HG02763 (cell line): ENCODE measurements around the gene GPHN.

ENCODE experiments used
- ATAC-seq: cut with Tn5 transposase; IDR thresholded peaks from one replicate; pipeline ENCODE4 v1.9.1; 2021; ENCODE audit warnings: mild to moderate bottlenecking, moderate library complexity; ENCODE audit not compliant: unreplicated experiment

GPHN gene

DNA sequence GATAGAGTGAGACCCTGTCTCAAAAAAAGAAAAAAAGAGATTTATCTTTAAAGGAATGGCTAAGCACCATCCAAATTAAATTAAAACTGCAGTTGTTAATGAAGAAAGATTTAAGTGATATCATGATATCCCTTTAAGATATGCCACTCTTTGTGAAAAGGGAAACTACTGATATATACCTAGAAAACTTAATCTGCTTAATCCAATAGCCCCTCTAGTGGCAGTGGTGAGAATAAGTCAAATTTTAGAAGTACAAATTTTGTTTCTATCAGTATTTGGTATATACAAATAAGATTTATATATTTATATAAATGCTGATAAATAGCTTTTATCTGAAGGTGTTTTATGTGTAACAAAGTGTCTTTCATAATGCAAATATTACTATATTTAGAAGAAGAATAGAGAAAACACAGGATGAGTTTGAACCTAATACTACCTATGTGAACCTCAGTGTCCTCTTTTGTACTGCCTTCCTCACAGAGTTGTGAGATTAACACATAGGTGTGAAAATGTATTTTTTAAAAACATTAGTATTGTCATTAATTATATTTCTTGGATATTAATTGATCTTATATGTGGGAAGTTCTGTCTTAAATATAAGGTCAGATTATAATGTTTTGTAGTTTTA is 629.9 kb downstream of the GPHN start:
- ATAC-seq, result no peak

DNA sequence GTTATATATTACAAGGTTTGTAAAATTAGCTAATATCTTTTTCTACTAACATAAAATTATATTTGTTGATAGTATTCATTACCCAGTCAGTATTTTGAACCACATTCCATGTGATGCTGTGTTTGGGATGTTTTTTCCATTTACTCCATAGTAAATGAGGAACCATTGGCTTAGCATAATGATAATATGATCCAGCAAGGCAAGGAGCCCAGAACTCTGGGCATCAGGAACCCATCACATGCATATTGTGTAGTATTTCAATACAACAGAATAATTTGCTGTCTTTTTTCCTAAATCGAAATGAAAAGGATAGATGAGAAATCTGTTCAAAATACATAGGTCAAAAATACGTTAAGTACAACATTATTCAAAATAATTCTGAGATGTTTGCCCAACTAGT is 632.6 kb downstream of the GPHN start:
- no peak for ATAC-seq

DNA sequence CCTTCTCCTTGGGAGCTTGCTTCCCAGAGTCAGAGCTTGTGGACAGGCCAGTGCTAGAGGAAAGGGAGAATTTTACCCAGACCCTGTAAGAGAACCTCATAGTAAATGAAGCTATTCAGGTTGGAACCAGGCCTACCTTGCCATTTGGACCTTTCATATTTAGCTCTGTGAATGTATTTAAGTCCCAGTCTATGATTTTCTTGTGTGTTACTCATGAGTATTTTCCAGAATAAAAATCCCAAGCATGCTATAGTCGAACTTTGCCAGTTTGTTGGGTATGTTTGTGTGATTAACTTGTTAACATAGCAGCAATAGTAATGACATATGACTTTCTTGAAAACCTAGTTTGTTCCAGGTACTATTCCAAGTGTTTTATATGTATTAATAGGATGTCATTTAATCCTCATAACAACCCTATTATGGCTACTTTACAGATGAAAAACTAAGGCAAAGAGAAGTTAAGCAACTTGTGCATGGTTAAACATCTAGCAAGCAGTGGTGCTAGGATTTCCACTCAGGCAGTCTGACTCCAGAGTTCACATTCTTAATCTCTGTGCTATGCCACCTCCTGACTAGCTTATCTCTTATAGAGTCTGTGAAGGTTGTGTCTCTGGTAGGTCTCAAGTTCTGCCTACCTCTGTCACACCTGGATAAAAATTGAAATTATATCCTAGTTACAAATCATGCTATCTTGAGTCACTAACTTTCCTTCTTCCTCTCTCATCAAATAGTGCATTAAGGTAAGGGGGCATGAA is 633.4 kb downstream of the GPHN start:
- no peak for ATAC-seq

DNA sequence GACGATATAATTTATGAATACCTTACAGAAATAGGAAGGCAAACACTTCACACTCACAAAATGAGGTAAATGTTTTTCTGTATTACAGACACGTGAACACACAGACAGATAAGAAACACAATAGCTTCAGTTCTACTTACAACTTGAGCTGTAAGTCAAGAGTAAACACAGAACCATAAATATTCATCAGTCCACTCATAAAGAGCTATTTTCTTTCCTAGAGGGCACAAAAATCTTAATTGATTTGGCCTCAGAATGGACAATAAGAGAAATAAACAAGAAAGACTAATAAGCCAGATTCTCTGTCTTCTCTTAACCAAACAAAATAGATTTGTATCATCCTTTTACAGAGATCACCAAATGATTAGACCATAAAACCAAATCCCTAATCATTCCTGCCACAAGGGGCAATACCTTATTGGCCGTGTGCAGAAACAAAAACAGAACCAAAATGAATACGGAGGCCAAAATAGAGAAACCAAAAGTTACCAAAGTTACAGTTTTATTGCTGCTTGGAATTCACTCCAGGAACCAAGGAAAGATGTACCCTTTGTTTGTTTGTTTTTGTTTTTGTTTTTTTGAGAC is 643.2 kb downstream of the GPHN start:
- no peak for ATAC-seq

DNA sequence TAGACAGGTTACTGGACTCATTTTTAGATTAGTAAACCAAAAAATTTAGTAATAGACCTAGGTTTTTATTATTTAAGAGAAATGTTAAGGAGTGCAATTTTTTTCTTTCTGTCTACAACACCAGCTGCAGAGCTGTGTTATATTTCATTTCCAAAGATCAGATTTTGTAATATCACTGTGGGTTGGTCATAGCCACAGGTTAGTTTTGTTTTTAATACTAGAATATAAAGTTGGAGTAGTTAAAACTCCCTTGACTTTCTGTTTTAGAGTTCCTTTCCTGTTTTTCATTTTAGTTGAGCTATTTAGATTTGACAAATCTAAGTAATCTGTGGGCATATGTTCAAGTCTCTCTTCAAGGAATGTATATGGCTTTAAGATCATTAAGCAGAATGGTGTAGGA is 650.6 kb downstream of the GPHN start:
- ATAC-seq, result no peak

DNA sequence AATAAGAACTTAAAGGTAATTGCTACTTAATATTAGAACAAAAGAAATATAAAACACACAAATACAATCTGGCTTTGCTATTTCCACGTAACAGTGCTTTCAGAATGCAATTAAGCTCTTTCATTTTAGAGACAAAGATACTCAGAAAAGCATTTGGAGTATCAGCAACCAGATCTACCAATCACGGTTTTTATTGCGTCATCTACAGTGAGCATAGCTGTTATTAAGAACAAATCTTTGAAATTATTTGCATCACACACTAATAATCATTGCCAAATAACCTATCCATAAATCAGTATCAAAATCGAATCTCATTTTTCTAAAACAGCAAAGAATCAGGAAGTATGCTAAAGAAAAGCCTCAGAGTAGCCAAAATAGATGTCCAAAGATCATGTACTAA is 654.4 kb downstream of the GPHN start:
- no peak for ATAC-seq

DNA sequence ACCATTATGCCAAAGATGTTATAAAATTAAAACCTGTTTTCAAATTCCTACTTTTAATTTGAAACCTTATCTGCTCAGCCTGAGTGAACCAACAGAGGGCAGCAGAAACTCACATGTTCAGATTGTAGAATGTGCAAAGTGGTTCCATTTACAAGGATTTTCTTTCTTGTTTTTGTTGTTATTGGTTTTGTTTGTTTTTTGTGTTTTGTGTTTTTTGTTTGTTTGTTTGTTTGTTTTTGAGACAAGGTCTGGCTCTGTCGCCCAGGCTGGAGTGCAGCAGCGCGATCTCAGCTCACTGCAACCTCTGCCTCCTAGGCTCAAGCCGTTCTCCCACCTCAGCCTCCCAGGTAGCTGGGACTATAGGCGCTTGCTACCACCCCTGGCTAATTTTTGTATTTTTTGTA is 658.5 kb downstream of the GPHN start:
- ATAC-seq, result no peak

DNA sequence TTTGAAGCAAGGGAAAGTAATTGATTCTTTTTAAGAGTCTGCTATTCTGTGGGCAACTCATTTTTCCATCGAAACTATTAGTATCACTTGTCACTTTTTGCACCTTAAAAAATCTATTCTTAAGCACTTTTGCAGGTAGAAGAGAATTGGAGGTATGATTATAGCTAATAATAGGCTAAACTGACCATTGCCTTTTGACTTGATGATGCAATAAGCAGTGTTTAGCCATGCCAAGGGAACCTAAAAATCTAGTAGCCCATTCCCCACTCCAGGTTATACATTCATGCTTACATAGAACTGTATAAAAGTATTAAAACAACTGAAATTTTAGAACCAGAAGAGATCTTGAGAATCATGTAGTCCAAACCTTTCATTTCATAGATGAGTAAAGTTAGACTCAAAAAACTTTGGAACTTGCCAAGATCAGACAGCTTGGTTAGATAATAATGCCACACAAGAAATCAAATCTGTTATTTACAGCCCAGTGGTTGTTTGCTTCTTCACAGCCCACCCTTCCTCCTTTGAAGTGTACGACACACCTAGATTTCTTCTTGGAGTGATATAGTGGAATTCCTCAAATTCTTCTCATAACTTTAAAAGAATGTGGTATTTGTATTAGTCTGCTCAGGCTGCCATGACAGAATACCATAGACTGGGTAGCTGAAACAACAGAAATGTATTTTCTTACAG is 659.6 kb downstream of the GPHN start:
- no peak for ATAC-seq

DNA sequence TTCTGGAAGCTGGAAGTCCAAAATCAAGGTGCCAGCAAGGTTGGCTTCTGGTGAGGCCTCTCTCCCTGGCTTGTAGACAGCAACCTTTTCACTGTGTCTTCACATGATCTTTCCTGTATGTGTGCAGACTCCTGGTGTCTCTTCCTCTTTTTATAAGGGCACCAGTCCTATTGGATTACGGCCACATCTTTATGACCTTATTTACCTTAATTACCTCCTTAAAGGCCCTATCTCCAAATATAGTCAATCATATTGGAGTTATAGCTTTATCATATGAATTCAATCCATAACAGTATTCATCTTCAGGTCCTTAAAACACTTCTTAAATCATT is 660.1 kb downstream of the GPHN start:
- ATAC-seq, result no peak

DNA sequence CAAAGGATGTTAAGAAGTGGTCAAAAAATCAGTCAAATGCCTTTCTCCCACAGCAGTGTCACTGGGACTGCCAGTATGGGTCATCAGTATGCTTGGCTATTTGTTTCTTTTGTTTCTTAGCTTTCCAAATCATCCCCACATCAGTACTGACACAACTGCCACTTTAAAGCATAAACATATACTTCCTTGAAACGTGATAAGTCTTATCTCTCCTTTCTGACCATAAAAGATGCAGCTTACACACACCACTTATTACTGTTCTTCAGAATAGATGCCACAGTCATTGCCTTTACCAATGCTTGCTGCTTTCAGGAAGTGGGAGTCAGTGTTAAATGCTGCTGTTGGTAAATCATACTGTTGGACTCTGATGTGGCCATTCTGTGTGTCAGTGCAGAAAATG is 662.7 kb downstream of the GPHN start:
- ATAC-seq, result no peak

DNA sequence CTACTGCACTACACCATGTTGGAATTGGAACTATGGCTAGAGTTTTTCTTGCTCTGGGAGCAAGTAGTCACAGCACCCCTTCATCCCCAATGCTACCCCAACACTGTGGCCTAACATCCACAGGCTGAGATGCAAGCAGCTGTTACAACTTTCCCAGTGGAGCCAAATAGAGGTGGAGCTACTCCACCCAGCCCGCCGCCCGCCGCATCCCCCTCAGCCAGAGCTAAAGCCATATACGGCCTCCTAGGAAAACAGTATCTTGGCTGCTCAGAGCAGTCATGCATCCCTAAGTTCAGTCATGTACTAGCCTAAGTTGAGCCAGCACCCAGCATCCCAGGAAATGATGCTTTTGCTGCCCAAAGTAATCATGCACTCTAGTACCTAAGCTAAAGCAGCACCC is 664.1 kb downstream of the GPHN start:
- ATAC-seq, result no peak

DNA sequence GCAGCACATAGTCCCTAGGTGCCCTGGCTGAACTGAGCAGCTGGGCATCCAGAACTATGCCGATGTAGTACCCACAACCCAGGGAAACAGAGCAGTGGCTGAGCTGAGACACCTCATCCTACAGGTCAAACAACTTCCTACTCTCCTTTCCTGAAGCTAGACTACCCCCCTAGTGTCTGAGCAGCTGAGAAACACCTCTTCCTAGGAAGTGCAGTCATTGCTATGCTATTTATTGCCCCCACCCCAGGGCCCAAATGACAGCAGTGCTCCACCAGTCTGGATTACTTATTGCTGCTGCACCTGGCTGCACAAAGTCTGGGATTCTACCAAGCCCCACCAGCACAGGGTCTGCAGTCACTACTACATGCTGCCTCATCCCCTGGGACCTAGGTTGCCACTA is 664.6 kb downstream of the GPHN start:
- no peak for ATAC-seq

DNA sequence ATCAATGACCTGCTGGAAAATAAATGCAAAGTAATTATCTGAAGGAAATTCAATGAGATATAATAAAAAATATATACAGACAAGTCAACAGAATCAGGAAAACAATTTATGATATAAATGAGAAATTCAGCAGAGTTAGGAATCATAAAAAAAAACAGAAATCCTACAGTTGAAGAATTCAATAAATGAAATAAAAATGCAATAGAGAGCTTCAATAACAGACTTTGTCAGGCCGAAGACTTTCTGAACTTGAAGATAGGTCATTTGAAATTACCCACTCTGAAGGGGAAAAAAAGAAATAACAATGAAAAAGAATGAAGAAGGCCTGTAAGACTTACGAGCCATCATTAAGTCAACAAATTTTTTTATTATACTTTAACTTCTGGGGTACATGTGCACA is 665.8 kb downstream of the GPHN start:
- ATAC-seq, result no peak

DNA sequence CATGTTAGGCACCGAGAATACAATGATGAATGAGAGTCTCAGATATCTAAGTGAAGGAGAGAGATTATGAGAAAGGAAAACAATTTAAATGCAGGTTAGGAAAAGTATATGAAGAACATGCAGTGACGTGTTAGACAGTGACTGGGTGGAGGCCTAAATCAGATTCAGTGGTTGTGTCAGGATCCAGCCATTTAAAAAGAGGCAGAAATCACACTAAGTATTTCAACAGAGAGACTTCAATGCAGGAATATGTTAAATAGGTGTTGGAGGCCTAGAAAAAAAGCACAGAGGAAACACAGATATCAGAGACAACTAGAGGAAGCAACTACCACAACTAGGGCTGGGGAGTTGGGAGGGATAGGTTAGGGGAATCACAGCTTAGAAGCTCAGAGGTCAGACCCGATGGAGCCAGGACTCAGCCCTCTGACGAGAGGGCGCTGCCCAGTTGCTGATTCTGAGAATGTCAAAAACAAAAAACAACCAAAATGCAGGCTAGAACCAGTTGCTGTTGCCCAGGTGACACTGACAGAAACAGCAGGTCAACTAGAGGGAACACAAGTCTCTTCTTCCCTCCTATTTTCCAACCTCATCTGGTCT is 678.3 kb downstream of the GPHN start:
- ATAC-seq, result no peak

DNA sequence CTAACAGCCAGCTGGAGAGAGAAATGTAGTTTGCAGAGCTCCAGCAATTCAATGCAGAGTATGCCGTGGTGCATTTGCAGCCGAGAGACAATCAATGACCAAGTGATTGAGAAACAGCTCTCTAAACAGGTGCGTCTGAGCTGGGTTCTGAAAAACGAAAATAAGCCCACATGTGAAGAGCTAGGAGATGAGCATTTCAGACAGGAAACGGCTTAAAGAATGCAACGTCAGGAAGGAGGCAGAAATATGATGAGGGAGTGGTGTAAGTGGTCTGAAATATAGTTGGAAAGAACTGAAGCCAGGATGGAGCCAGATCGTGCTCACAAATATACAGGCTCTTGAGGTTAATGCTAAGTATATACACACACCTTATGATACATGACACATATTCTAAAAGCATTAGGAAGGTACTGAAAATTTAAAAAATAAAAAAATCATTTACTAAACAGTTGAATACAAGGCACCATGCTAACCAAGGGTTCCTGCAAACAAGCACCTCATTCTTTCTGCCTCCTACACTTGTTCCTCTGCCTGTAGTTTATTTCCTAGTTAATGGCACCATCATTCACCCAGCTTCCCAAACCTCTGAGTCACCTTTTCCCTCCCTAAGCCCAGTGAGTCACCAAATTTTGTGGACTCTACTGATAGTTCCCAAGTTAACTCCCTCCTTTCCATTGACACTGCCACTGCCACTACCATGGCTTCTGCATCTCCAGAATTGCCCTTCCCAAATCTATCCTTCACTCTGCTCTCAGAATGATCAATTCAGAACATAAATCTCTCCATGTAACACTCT is 679.0 kb downstream of the GPHN start:
- no peak for ATAC-seq

DNA sequence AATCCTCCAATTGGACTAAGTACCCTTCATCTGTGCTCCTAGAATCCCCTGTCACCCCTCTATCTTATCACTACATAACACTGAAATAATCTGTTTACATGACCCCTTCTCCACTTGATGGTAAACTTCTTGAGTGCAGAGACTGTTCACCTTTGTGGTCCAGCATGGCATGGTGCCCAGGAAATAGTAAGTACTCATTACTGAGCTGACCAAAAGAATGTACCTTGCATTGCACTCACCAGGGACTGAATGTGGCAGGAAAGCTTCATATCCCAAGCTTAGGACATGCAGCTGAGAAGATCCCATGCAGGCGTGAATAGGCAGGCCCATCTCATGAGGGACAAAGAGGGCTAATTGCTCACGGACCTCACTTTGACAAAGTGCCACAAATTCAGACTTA is 679.9 kb downstream of the GPHN start:
- ATAC-seq, result no peak

DNA sequence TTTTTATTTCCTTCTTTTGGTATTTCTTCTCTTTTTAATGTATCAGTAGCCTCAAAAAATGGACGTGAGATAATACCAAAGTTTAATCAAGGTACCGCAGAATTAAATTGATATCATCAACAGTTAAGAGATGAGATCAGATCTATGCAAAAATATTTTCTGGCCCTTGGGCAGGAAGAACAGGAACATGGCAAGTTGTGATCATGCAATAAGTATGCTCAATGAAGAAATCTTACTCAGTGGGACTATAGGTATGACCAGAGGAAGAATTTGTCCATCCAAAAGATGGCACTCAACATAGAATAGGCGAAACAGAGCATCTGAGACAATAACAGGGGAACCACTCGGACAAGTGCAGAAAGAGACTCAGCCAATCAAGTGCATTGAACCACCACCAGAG is 680.4 kb downstream of the GPHN start:
- no peak for ATAC-seq

DNA sequence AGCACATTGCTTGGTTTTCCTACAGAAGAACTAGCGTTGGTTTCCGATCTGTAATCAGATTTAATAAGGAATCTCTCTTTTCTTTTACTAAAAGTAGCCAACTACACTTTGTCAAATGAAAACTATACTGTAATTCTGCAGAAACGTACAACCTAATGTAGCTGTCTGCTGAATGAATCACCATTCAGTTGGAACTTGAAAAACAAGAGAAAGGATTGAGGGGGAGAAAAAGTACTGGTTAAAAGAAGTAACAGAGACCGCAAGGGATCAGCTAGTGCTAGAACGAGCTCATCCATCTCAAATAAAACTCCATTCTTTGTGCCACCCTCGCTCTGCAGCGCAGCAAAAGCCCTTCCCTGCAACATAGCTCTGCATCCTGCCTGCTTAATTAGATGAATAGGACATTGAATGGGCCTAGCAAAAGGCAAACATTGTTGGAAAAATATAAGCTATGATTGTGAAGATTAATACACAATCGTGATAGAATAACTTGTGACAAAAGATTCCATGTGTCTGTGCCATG is 683.9 kb downstream of the GPHN start:
- ATAC-seq, result no peak

DNA sequence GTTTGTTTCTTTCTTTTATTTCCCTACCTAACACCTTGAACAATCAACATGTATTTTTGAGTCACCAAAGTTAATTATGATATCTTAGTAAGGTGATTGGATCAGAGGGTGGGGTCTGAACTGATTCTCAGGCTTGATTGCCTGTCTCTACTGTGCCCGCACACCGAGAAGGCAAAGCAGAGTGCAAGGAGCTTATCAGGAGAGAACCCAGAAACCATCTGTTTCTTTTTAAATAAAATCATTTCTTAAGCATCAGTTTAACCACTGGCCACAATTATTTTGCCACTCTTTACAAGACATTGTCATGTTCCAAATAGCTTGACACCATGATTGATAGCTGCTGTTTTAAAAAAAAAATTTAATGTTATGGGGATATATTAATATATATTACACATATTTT is 684.4 kb downstream of the GPHN start:
- no peak for ATAC-seq

DNA sequence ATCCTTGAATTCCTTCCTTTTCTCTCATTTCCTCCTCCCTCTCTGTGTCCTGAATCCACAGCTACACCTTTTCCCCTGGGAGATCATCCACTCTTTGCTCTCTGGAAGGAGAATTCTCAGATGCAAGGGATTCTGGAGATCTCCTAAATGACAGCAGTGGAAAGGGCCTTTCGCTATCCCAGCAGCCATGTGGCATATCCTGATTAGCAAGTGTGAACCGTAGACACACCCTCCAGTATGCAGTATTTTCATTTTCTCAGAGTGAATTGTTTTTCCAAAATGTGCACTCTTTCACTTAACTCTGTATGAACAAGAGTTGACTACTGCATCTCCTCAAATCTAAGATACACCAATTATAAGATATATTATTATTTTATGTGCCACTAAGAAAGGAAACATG is 687.3 kb downstream of the GPHN start:
- ATAC-seq, result no peak

DNA sequence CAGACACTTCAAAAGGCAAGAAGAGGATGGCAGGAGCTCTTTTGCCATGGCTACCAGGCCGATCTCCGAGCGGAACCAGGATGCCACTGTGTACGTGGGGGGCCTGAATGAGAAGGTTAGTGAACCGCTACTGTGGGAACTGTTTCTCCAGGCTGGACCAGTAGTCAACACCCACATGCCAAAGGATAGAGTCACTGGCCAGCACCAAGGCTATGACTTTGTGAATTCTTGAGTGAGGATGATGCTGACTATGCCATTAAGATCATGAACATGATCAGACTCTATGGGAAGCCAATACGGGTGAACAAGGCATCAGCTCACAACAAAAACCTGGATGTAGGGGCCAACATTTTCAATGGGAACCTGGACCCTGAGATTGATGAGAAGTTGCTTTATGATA is 691.1 kb downstream of the GPHN start:
- no peak for ATAC-seq
